ENCODE results near the gene HSPA1L. TPM values are rescaled to one million over a fixed set of nuclear protein-coding genes. Genes with fewer than 3 reads are reported as not detected.
"Not testable (repeated sequence)": the region's sequence is repeated elsewhere in the genome, so short reads cannot be mapped to it uniquely, and the experiment has no call there.

Gene HSPA1L
- total and polyA plus RNA-seq, 8 donors = 0.46 to 1.2 (median 0.68) TPM

DNA sequence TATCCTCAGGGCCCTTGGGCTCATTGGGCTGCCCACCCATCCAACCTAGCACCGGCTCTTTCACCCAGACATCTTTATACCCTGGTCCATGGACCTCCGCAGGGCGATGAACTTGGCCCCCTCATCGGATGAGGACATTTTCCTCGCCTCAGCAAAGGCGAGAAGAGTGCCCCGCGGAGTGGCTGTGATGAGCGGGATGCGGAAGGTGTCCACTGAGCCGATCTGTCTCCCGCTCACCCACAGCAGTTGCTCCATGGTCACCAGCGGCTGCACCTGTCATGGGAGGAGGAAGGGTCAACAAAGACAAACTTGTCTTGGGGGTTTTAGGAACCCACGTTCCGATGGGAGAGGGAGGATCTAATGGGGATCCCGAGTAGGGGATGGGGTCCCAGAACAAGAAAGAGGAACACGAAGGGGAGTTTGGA is 46.8 kb upstream of the HSPA1L start:
- peaks cover 2 to 14% (median 8%) of the 10 kb centered on the region in 3 donors for H3K36me3 ChIP-seq
- H3K9me3 ChIP-seq = no peaks in the 10 kb centered on the region
- H3K27ac ChIP-seq = peak overlapping the region in 3 of 4 donors; percentile 38 to 80 (median 73)
- H3K4me3 ChIP-seq = peak overlapping the region; percentile 74 to 88 (median 82)
- no peak for ATAC-seq
- intact Hi-C loops (cut with DNase I) = no loop called here
- no peaks in the 10 kb centered on the region for H3K27me3 ChIP-seq
- peak in 1 of 6 donors; percentile 58 for DNase-seq
- H3K4me1 ChIP-seq = peaks cover 0 to 6% (median 0%) of the 10 kb centered on the region in 3 donors
- TF ChIP-seq, protein P1, sequence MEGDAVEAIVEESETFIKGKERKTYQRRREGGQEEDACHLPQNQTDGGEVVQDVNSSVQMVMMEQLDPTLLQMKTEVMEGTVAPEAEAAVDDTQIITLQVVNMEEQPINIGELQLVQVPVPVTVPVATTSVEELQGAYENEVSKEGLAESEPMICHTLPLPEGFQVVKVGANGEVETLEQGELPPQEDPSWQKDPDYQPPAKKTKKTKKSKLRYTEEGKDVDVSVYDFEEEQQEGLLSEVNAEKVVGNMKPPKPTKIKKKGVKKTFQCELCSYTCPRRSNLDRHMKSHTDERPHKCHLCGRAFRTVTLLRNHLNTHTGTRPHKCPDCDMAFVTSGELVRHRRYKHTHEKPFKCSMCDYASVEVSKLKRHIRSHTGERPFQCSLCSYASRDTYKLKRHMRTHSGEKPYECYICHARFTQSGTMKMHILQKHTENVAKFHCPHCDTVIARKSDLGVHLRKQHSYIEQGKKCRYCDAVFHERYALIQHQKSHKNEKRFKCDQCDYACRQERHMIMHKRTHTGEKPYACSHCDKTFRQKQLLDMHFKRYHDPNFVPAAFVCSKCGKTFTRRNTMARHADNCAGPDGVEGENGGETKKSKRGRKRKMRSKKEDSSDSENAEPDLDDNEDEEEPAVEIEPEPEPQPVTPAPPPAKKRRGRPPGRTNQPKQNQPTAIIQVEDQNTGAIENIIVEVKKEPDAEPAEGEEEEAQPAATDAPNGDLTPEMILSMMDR (IDR thresholded peaks at IDR 0.05) = no peak
- FAIRE-seq = no peak
- WGBS, 2 donors = 26 to 28% methylated on average over 17 of the region's 17 CpGs

DNA sequence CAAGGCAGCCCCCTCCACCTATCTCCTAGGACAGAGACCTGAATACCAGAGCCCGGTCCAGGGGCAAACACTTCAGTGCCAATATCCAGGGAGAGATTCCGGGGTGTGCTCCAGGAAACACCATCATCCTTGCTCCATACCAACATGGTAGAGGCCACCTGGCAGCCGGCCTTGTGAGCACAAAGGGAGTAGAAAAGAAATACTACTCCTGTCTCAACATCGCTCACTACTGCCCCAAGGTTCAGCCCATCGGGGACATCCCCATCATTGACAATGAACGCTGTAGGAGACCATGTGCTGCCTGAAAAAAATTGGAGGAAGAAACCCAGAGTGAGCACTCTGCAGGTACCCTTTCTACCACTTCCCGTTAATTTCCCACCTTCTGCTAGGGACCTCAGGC is 46.1 kb upstream of the HSPA1L start:
- H3K36me3 ChIP-seq = peaks cover 2 to 14% (median 8%) of the 10 kb centered on the region in 3 donors
- intact Hi-C loops (cut with DNase I) = no loop called here
- TF ChIP-seq, protein P1 (IDR thresholded peaks at IDR 0.05) = no peak

GRCh38 chr6:31860349-31860748 is 45.3 kb upstream of the HSPA1L start:
- ATAC-seq (no peak), DNase-seq (peak in 1 of 6 donors; percentile 41), FAIRE-seq (no peak)
- 91 to 95% methylated on average over 13 of the region's 13 CpGs for WGBS, 2 donors
- TF ChIP-seq, protein P1 (IDR thresholded peaks at IDR 0.05) = no peak
- Histone ChIP-seq H3K27me3 (no peaks in the 10 kb centered on the region), H3K4me1 (peaks cover 0 to 6% (median 0%) of the 10 kb centered on the region in 3 donors), H3K9me3 (no peaks in the 10 kb centered on the region), H3K36me3 (peaks cover 2 to 14% (median 8%) of the 10 kb centered on the region in 3 donors), H3K27ac (no peak overlapping the region), H3K4me3 (no peak overlapping the region)
- intact Hi-C loops (cut with DNase I) = no loop called here

More for the DNA sequence above, 46.1 kb upstream of the HSPA1L start:
- Histone ChIP-seq H3K9me3 (no peaks in the 10 kb centered on the region), H3K27ac (no peak overlapping the region), H3K27me3 (no peaks in the 10 kb centered on the region), H3K4me1 (peaks cover 0 to 6% (median 0%) of the 10 kb centered on the region in 3 donors), H3K4me3 (no peak overlapping the region)
- FAIRE-seq = no peak
- 86 to 91% methylated on average over 7 of the region's 7 CpGs for WGBS, 2 donors
- peak in 1 of 6 donors; percentile 22 for DNase-seq
- ATAC-seq = no peak

DNA sequence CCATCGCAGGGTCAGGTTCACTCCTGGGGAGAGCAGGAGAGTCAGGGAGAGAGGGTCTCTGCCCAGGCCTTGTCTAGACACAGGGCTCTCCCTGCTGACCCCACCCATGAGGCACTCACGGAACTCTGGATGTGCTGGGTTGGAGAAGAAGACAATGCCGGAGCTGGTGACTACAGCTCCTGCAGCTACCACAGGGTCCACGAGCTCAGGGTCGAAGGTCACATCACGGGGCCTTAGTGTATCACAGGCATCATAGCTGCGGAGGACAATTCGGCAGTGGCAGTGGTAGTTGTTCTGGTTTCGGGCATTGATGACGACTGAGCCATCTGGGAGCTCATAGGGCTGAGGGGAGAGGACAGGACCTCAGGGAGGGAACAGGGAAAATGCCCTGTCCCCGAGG is 44.8 kb upstream of the HSPA1L start:
- TF ChIP-seq, protein P1 (IDR thresholded peaks at IDR 0.05) = no peak
- no peaks in the 10 kb centered on the region for H3K27me3 ChIP-seq
- FAIRE-seq = no peak
- intact Hi-C loops (cut with DNase I) = no loop called here
- WGBS, 2 donors = 86 to 91% methylated on average over 11 of the region's 11 CpGs
- H3K4me3 ChIP-seq = no peak overlapping the region
- no peaks in the 10 kb centered on the region for H3K9me3 ChIP-seq
- H3K27ac ChIP-seq = no peak overlapping the region
- no peak for ATAC-seq
- H3K4me1 ChIP-seq = peaks cover 0 to 6% (median 0%) of the 10 kb centered on the region in 3 donors
- DNase-seq = peak in 1 of 6 donors; percentile 26
- H3K36me3 ChIP-seq = peaks cover 2 to 14% (median 8%) of the 10 kb centered on the region in 3 donors

DNA sequence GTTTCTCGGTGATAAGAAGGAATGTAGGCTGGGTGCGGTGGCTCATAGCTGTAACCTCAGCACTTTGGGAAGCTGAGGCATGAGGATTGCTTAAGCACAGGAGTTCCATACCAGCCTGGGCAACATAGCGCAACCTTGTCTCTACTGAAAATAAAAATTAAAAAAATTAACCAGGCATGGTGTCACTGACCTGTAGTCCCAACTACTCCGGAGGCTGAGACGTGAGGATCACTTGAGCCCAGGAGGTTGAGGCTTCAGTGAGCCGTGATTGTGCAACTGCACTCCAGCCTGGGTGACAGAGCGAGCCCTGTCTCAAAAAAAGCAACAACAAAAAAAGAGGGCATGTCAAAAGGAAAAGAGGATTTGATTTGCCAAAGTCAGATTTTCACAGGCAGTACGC is 43.6 kb upstream of the HSPA1L start:
- Histone ChIP-seq H3K36me3 (peaks cover 2 to 14% (median 8%) of the 10 kb centered on the region in 3 donors), H3K27ac (no peak overlapping the region), H3K4me3 (no peak overlapping the region), H3K27me3 (no peaks in the 10 kb centered on the region), H3K4me1 (peaks cover 0 to 6% (median 0%) of the 10 kb centered on the region in 3 donors), H3K9me3 (no peaks in the 10 kb centered on the region)
- intact Hi-C loops (cut with DNase I) = no loop called here
- WGBS, 2 donors = 93 to 96% methylated on average over 8 of the region's 8 CpGs
- ATAC-seq (no peak), DNase-seq (no peak), FAIRE-seq (no peak)
- TF ChIP-seq, protein P1 (IDR thresholded peaks at IDR 0.05) = no peak

DNA sequence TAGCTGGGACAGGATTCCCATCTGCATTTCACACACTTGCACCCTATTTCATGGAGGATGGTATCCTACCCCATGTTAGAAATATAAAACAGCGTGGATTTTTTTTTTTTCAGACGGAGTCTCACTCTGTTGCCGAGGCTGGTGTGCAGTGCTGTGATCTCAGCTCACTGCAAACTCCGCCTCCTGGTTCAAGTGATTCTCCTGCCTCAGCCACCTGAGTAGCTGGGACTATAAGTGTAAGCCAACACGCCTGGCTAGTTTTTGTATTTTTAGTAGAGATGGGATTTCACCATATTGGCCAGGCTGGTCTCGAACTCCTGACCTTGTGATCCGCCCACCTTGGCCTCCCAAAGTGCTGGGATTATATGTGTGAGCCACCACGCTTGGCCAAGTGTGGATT is 42.7 kb upstream of the HSPA1L start:
- intact Hi-C loops (cut with DNase I); DNase-seq; H3K4me3 ChIP-seq; H3K4me1 ChIP-seq; H3K9me3 ChIP-seq; H3K27ac ChIP-seq; FAIRE-seq; ATAC-seq; H3K27me3 ChIP-seq: not testable (repeated sequence)
- peaks cover 2 to 14% (median 8%) of the 10 kb centered on the region in 3 donors for H3K36me3 ChIP-seq
- 91% methylated on average over 8 of the region's 8 CpGs for WGBS, 2 donors

- ATAC-seq; FAIRE-seq; H3K9me3 ChIP-seq; H3K4me1 ChIP-seq; H3K36me3 ChIP-seq; H3K4me3 ChIP-seq; H3K27me3 ChIP-seq; intact Hi-C loops (cut with DNase I); H3K27ac ChIP-seq: not testable (repeated sequence)
- 87 to 90% methylated on average over 25 to 35 of the region's 35 CpGs for WGBS, 2 donors
- peak in 1 of 6 donors; percentile 52 for DNase-seq
Measured at GRCh38 chr6:31851980-31852718, 37.1 kb upstream of the HSPA1L start.

Data from pancreas (tissue), 10 donors.